Fibroblast of lung (primary cell): Measurements from ENCODE around the gene ASB11.

Experiments
- CTCF ChIP-seq, 2 donors: IDR thresholded peaks in 1 of 2; conservative IDR thresholded peaks in 1 of 2; 1 replicate in 1 of 2; 2 replicates in 1 of 2; pipeline ENCODE4 v1.5.1; 2011 to 2012; ENCODE audit warnings: low read length in 2 of 2, control low read depth in 1 of 2, inconsistent platforms in 1 of 2, low read depth in 1 of 2, mild to moderate bottlenecking in 1 of 2
- EZH2 ChIP-seq: IDR thresholded peaks from 2 replicates; pipeline ENCODE4 v1.5.1; 2012; ENCODE audit warnings: low read length, control low read depth, mild to moderate bottlenecking; ENCODE audit errors: missing control alignments

GRCh38 chrX:15314472-15314871 lies 968 bp downstream of the ASB11 start:
- TF ChIP-seq CTCF (conservative IDR thresholded peaks at IDR 0.05 in 1 of 2, IDR thresholded peaks at IDR 0.05 in 1 of 2; ENCODE audit: low read depth in 1 of 2, low read length in 2 of 2) = no peak
- no peak for TF ChIP-seq EZH2
